Stimulated activated CD8-positive, alpha-beta memory T cell treated with anti-CD3 and anti-CD28 coated beads, Interleukin-4, amount 100 ng/mL, for 24 hours (primary cell): Measurements from ENCODE around the gene LDLR.
"Not testable (repeated sequence)": the region's sequence is repeated elsewhere in the genome, so short reads cannot be mapped to it uniquely, and the experiment has no call there.

Source experiments
- DNase-seq: peaks from one replicate; pipeline ENCODE4 v3.0.0-alpha.2; 2020; ENCODE audit warnings: low read depth

Gene LDLR

DNA sequence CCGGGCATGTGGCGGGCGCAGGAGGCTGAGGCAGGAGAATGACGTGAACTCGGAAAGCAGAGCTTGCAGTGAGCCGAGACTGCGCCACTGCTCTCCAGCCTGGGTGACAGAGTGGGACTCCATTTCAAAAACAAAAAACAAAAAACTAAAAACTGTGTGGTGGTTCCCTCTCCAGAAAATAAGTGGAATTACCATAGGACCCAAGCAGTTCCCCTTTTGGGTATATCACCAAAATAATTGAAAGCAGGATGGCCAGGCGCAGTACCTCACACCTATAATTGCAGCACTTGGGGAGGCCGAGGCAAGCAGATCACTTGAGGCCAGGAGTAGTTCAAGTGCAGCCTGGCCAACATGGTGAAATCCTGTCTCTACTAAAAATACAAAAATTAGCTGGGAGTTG lies 15.7 kb upstream of the LDLR start:
- no peak for DNase-seq

DNA sequence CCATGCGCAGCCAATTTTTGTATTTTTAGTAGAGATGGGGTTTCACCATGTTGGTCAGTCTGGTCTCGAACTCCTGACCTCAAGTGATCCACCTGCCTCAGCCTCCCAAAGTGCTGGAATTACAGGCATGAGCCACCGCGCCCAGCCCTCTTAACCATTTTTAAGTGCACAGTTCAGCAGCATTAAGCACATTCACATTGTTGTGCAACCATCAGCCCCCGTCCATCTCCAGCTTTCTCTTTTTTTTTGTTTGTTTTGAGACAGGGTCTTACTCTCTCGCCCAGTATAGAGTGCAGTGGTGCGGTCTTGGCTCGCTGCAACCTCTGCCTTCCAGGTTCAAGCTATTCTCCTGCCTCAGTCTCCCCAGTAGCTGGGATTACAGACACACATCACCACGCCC lies 12.5 kb upstream of the LDLR start:
- not testable (repeated sequence) for DNase-seq

DNA sequence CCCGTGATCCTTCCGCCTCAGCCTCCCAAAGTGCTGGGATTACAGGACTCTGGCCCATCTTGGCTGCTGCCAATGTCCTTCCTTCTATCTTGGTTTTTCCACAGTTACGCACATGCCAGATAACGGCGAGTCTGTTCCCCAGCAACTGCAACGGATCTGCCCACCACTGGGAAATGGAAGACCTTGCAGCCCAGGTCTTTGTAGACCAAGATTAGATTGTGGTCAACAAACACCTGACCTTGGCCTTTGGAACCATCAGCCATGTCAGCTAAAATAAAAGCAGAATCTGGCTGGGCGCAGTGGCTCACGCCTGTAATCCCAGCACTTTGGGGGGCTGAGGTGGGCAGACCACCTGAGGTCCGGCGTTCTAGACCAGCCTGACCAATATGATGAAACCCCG lies 10.4 kb upstream of the LDLR start:
- no peak for DNase-seq

GRCh38 chr19:11079999-11080398 lies 9.3 kb upstream of the LDLR start:
- DNase-seq = no peak

GRCh38 chr19:11087870-11088505 lies 1.3 kb upstream of the LDLR start:
- no peak for DNase-seq

DNA sequence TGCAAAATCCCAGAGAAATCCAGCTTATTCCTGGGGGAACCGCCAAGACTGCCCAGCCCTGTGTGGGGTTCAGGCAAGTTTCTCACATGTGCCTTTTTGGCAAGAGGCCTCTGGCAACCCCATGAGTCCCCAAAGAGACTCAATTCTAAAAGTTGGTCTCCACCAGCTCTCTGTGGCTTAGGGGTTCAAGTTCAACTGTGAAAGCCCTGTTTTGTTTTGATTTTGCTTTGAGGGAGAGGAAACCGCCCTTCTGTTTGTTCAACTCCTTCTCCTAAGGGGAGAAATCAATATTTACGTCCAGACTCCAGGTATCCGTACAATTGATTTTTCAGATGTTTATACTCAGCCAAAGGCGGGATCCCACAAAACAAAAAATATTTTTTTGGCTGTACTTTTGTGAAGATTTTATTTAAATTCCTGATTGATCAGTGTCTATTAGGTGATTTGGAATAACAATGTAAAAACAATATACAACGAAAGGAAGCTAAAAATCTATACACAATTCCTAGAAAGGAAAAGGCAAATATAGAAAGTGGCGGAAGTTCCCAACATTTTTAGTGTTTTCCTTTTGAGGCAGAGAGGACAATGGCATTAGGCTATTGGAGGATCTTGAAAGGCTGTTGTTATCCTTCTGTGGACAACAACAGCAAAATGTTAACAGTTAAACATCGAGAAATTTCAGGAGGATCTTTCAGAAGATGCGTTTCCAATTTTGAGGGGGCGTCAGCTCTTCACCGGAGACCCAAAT lies 583 bp upstream of the LDLR start:
- no peak for DNase-seq

DNA sequence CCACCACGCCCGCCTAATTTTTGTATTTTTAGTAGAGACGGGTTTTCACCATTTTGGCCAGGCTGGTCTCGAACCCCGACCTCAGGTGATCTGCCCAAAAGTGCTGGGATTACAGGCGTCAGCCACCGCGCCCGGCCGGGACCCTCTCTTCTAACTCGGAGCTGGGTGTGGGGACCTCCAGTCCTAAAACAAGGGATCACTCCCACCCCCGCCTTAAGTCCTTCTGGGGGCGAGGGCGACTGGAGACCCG lies 676 bp downstream of the LDLR start:
- peak; percentile 18 for DNase-seq

GRCh38 chr19:11090264-11090996 lies 1.2 kb downstream of the LDLR start:
- DNase-seq = peak; percentile 96

DNA sequence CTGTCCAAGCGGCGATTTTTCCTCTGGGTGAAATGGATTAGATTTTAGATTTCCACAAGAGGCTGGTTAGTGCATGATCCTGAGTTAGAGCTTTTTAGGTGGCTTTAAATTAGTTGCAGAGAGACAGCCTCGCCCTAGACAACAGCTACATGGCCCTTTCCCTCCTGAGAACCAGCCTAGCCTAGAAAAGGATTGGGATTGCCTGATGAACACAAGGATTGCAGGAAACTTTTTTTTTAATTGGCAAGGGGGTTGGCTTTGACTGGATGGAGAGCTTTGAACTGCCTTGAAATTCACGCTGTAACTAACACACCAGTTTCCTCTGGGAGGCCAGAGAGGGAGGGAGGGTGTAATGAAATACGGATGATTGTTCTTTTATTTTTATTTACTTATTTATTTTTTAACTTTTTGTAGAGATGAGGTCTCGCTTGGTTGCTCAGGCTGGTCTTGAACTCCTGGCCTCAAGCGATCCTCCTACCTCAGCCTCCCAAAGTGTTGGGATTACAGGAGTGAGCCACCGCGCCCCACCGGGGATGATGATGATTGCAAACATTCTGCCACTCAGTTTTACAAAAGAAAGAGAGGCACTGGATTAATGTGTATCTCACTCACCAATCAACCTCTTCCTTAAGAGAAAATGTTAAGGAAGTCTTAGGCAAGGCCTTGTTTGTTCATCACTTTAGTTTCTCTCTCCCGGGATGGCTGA lies 1.9 kb downstream of the LDLR start:
- DNase-seq = no peak

DNA sequence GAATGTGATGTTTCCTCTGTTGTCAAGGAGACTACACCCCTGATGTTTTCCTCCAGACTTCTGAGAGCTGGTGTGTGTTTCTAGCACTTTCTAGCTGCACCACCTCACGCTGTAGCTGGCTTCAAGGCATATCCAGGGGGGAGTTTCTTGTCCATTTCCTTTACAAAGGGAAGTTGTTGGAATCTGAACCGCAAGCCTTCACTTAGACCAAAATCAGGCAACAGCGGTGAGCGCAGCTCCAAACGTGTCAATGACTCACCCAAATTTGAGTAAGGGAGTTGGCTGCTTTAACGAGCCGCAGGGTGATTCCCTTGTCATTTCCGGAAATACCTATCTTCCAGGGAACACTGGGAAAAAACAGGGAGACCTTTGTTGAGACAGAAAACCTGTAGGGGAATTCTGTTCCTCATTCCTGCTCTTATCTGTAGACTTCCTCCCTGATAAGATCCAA lies 2.5 kb downstream of the LDLR start:
- DNase-seq = no peak

- DNase-seq = no peak
Observed at GRCh38 chr19:11092181-11092538, 2.9 kb downstream of the LDLR start.

GRCh38 chr19:11093689-11094238 lies 4.5 kb downstream of the LDLR start:
- no peak for DNase-seq

DNA sequence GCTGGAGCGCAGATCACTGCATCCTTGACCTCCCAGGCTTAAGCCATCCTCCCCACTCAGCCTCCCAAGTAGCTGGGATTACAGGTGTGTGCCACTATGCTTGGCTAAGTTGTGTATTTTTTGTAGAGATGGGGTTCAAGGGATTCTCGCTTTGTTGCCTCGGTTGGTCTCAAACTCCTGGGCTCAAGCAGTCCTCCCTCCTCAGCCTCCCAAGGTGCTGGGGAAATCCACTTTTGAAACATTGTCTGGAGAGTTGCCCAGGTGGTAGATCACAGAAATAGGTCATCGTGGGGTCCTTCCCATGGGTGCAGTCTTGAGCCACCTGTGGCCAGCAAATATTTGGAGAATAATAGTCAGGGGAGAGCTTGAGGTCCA lies 5.2 kb downstream of the LDLR start:
- no peak for DNase-seq

DNA sequence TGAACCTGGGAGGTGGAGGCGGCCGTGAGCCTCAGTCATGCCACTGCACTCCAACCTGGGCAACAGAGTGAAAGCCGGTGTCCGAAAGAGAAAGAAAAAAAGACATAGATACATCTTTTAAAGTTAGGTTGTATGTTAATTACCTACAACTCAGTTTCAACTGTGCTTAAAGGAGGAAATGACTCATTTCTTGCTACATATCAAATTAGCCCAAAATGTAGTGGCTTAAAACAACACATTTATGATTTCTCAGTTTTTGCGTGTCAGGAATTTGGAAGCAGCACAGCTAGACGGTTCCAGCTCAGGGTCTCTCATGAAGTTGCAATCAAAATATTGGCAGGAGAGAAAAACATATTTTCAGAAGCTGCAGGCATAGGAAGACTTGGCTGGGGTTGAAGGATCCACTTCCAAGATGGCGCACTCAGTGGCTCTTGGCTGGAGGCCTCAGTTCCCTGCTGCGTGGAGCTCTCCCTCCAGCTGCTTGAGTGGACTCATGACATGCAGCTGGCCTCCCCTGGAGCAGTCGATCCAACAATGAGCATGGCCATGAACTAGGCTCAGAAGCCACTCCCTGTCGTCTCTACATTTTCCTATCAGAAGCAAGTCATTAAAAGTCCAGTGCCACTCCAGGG lies 7.1 kb downstream of the LDLR start:
- no peak for DNase-seq

- not testable (repeated sequence) for DNase-seq
Observed at GRCh38 chr19:11097367-11097766, 8.1 kb downstream of the LDLR start.

DNA sequence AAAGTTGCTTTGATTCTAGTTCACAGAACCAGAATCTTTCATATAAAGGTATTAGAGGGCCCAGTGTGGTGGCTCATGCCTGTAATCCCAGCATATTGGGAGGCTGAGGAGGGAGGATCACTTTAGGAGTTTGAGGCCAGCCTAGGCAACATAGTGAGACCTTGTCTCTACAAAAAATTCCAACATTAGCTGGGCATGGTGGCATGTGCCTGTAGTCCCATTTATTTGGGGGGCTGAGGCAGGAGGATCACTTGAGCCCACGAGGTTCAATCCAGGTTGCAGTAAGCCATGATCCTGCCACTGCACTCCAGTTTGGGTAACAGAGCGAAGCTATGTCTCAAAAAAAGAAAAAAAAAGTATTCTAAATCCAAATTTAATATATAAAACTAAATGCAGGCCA lies 9.1 kb downstream of the LDLR start:
- DNase-seq = no peak

- DNase-seq = no peak
Observed at GRCh38 chr19:11098861-11099260, 9.6 kb downstream of the LDLR start.

DNA sequence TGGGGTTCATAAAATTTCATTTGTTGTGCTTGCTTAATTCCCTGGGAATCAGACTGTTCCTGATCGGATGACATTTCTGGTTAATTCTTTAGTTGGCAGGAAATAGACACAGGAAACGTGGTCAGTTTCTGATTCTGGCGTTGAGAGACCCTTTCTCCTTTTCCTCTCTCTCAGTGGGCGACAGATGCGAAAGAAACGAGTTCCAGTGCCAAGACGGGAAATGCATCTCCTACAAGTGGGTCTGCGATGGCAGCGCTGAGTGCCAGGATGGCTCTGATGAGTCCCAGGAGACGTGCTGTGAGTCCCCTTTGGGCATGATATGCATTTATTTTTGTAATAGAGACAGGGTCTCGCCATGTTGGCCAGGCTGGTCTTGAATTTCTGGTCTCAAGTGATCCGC lies 10.8 kb downstream of the LDLR start:
- no peak for DNase-seq

GRCh38 chr19:11101057-11101456 lies 11.8 kb downstream of the LDLR start:
- no peak for DNase-seq

GRCh38 chr19:11102944-11103343 lies 13.7 kb downstream of the LDLR start:
- DNase-seq = no peak

GRCh38 chr19:11103667-11104066 lies 14.4 kb downstream of the LDLR start:
- not testable (repeated sequence) for DNase-seq

DNA sequence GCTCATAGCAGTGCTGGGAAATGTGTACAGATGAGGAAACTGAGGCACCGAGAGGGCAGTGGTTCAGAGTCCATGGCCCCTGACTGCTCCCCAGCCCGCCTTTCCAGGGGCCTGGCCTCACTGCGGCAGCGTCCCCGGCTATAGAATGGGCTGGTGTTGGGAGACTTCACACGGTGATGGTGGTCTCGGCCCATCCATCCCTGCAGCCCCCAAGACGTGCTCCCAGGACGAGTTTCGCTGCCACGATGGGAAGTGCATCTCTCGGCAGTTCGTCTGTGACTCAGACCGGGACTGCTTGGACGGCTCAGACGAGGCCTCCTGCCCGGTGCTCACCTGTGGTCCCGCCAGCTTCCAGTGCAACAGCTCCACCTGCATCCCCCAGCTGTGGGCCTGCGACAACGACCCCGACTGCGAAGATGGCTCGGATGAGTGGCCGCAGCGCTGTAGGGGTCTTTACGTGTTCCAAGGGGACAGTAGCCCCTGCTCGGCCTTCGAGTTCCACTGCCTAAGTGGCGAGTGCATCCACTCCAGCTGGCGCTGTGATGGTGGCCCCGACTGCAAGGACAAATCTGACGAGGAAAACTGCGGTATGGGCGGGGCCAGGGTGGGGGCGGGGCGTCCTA lies 15.9 kb downstream of the LDLR start:
- no peak for DNase-seq
